Inflammatory macrophage treated with lipopolysaccharide for 1 hour (primary cell): ENCODE measurements around the gene CERK.

Experiments used
- DNase-seq, 2 donors: peaks; one replicate each; pipeline ENCODE4 v3.0.0-alpha.2; 2020 to 2022

CERK gene

GRCh38 chr22:46731246-46732040, 6.6 kb downstream of the CERK start:
- no peak for DNase-seq

- no peak for DNase-seq
Measured at GRCh38 chr22:46730568-46731245, 7.3 kb downstream of the CERK start.

GRCh38 chr22:46728470-46728869, 9.6 kb downstream of the CERK start:
- DNase-seq = no peak

- DNase-seq = no peak
Measured at GRCh38 chr22:46727813-46728364, 10.2 kb downstream of the CERK start.

GRCh38 chr22:46726986-46727317, 11.1 kb downstream of the CERK start:
- DNase-seq = no peak

GRCh38 chr22:46726066-46726985, 11.7 kb downstream of the CERK start:
- DNase-seq = no peak

- no peak for DNase-seq
Measured at GRCh38 chr22:46725096-46725495, 13.0 kb downstream of the CERK start.

GRCh38 chr22:46723882-46724281, 14.2 kb downstream of the CERK start:
- no peak for DNase-seq

- no peak for DNase-seq
Measured at GRCh38 chr22:46721501-46722085, 16.5 kb downstream of the CERK start.

GRCh38 chr22:46719921-46720320, 18.1 kb downstream of the CERK start:
- no peak for DNase-seq

- DNase-seq = no peak
Measured at GRCh38 chr22:46714550-46714949, 23.5 kb downstream of the CERK start.

- no peak for DNase-seq
Measured at GRCh38 chr22:46712288-46712687, 25.8 kb downstream of the CERK start.

- DNase-seq = no peak
Measured at GRCh38 chr22:46710806-46711205, 27.2 kb downstream of the CERK start.

- DNase-seq = no peak
Measured at GRCh38 chr22:46708766-46709330, 29.2 kb downstream of the CERK start.

GRCh38 chr22:46707827-46708570, 30.1 kb downstream of the CERK start:
- DNase-seq = no peak

- no peak for DNase-seq
Measured at GRCh38 chr22:46707305-46707704, 30.7 kb downstream of the CERK start.

- no peak for DNase-seq
Measured at GRCh38 chr22:46706060-46706459, 32.0 kb downstream of the CERK start.

- no peak for DNase-seq
Measured at GRCh38 chr22:46703996-46704370, 34.1 kb downstream of the CERK start.

- no peak for DNase-seq
Measured at GRCh38 chr22:46703171-46703995, 34.7 kb downstream of the CERK start.

- no peak for DNase-seq
Measured at GRCh38 chr22:46701262-46701661, 36.8 kb downstream of the CERK start.

GRCh38 chr22:46699091-46699490, 39.0 kb downstream of the CERK start:
- DNase-seq = no peak
